Liver (tissue), 9 donors: ENCODE data around the gene HOXD4. TPM values are rescaled to one million over a fixed set of nuclear protein-coding genes. Genes with fewer than 3 reads are reported as not detected.

ENCODE experiments used
- DNase-seq: peaks from one replicate; pipeline ENCODE4 v3.0.0-alpha.2; 2017; ENCODE audit warnings: low spot score
- H3K27ac ChIP-seq, 2 donors: one replicate each; pipeline ENCODE4 v1.7.0; 2013; ENCODE audit warnings: inconsistent platforms in 2 of 2, low read length in 2 of 2, control low read depth in 1 of 2, low read depth in 1 of 2, mild to moderate bottlenecking in 1 of 2
- H3K27me3 ChIP-seq, 4 donors: one replicate each; pipeline versions ENCODE4 v1.6.1 to v1.7.0; 2013; ENCODE audit warnings: low read length in 3 of 4, inconsistent platforms in 1 of 4, mild to moderate bottlenecking in 1 of 4, moderate library complexity in 1 of 4; ENCODE audit not compliant: control insufficient read depth in 4 of 4, insufficient read depth in 4 of 4
- H3K36me3 ChIP-seq, 4 donors: one replicate each; pipeline versions ENCODE4 v1.6.1 to v1.7.0; 2013; ENCODE audit warnings: low read length in 3 of 4, mild to moderate bottlenecking in 3 of 4, low read depth in 1 of 4, moderate library complexity in 1 of 4; ENCODE audit not compliant: control insufficient read depth in 4 of 4, insufficient read depth in 3 of 4
- H3K4me1 ChIP-seq, 4 donors: one replicate each; pipeline versions ENCODE4 v1.6.1 to v1.7.0; 2013; ENCODE audit warnings: low read length in 3 of 4, mild to moderate bottlenecking in 3 of 4, moderate library complexity in 1 of 4; ENCODE audit not compliant: control insufficient read depth in 4 of 4, insufficient read depth in 4 of 4
- H3K4me3 ChIP-seq, 3 donors: one replicate each; pipeline versions ENCODE4 v1.6.1 to v1.7.0; 2013; ENCODE audit warnings: low read length in 3 of 3, control low read depth in 1 of 3, low read depth in 1 of 3, mild to moderate bottlenecking in 1 of 3
- H3K9ac ChIP-seq, 2 donors: one replicate each; pipeline ENCODE4 v1.7.0; 2013; ENCODE audit warnings: low read length in 2 of 2, mild to moderate bottlenecking in 2 of 2, moderate library complexity in 2 of 2, control low read depth in 1 of 2, low read depth in 1 of 2
- H3K9me3 ChIP-seq, 4 donors: one replicate each; pipeline versions ENCODE4 v1.6.1 to v1.7.0; 2013; ENCODE audit warnings: low read length in 3 of 4; ENCODE audit not compliant: control insufficient read depth in 4 of 4
- ATF3 ChIP-seq: IDR thresholded peaks from 2 replicates; pipeline ENCODE4 v1.6.1; 2016; ENCODE audit warnings: antibody characterized with exemption
- EGR1 ChIP-seq, 2 donors: IDR thresholded peaks; 2 replicates each; pipeline ENCODE4 v1.6.1; 2016 to 2018; ENCODE audit warnings: antibody characterized with exemption in 2 of 2, low read depth in 2 of 2
- FOXA1 ChIP-seq: IDR thresholded peaks from 2 replicates; pipeline ENCODE4 v1.6.1; 2016; ENCODE audit warnings: antibody characterized with exemption
- FOXA2 ChIP-seq: IDR thresholded peaks from 2 replicates; pipeline ENCODE4 v1.6.1; 2016; ENCODE audit warnings: antibody characterized with exemption
- GABPA ChIP-seq, 2 donors: IDR thresholded peaks in 1 of 2; conservative IDR thresholded peaks in 1 of 2; 2 replicates each; pipeline ENCODE4 v1.6.1; 2016; ENCODE audit warnings: antibody characterized with exemption in 2 of 2, mild to moderate bottlenecking in 1 of 2, moderate library complexity in 1 of 2
- HNF4G ChIP-seq: IDR thresholded peaks from 2 replicates; pipeline ENCODE4 v1.6.1; 2016; ENCODE audit warnings: antibody characterized with exemption
- JUND ChIP-seq, 2 donors: IDR thresholded peaks; 2 replicates each; pipeline ENCODE4 v1.6.1; 2016; ENCODE audit warnings: antibody characterized with exemption in 2 of 2
- NR2F2 ChIP-seq: IDR thresholded peaks from 2 replicates; pipeline ENCODE4 v1.6.1; 2016; ENCODE audit warnings: antibody characterized with exemption
- RXRA ChIP-seq, 2 donors: IDR thresholded peaks; 2 replicates each; pipeline ENCODE4 v1.6.1; 2017 to 2018; ENCODE audit warnings: antibody characterized with exemption in 2 of 2, mild to moderate bottlenecking in 1 of 2
- SP1 ChIP-seq: IDR thresholded peaks from 2 replicates; pipeline ENCODE4 v1.6.1; 2018; ENCODE audit warnings: antibody characterized with exemption, mild to moderate bottlenecking
- WGBS: extraction: QIAGEN DNeasy Blood & Tissue Kit; methylation state at CpG from one replicate; pipeline ENCODE4 v1.1.7; 2013; 5-methylcytosine and 5-hydroxymethylcytosine counted together
- polyA plus RNA-seq, 2 donors: library from polyadenylated mRNA; stranded (reverse) in 1 of 2; unstranded in 1 of 2; fragments of 200-250 nt in 1 of 2; fragments of >200 nt in 1 of 2; fragmentation: Nextera tagmentation in 1 of 2; extraction: Ambion mirVana in 1 of 2; gene quantifications; one replicate each; pipeline versions ENCODE4 v1.2.1 to v1.2.3, GENCODE V29; 2013 to 2015
- total RNA-seq, 2 donors: library from RNA; depleted of rRNA; stranded (reverse); fragments of >200 nt; gene quantifications; one replicate each; pipeline ENCODE4 v1.2.3, GENCODE V29; 2014
- TF ChIP-seq, protein P1 (sequence below): fragments of 150-350 bp; IDR thresholded peaks from 2 replicates; pipeline ENCODE4 v1.5.1; 2017; ENCODE audit warnings: improper control_type of control experiment, low read depth, low read length; ENCODE audit not compliant: missing input control
- TF ChIP-seq, protein P2 (sequence below): IDR thresholded peaks from 2 replicates; pipeline ENCODE4 v1.6.1; 2016; ENCODE audit warnings: antibody characterized with exemption
- donor health status: healthy.
- donor health status: healthy.
- donor health status: healthy.
- donor health status: healthy.
- donor health status: healthy.

Gene HOXD4
- total and polyA plus RNA-seq, 4 donors, result not detected

GRCh38 chr2:176118601-176119339 is 32.6 kb upstream of the HOXD4 start:
- H3K4me1 ChIP-seq, result peaks cover 4 to 12% (median 10%) of the 10 kb centered on the region in 4 donors
- no peak overlapping the region for H3K27ac ChIP-seq
- DNase-seq, result no peak
- H3K9me3 ChIP-seq, result peaks cover 0 to 7% (median under 1%) of the 10 kb centered on the region in 4 donors
- TF ChIP-seq, protein P1, sequence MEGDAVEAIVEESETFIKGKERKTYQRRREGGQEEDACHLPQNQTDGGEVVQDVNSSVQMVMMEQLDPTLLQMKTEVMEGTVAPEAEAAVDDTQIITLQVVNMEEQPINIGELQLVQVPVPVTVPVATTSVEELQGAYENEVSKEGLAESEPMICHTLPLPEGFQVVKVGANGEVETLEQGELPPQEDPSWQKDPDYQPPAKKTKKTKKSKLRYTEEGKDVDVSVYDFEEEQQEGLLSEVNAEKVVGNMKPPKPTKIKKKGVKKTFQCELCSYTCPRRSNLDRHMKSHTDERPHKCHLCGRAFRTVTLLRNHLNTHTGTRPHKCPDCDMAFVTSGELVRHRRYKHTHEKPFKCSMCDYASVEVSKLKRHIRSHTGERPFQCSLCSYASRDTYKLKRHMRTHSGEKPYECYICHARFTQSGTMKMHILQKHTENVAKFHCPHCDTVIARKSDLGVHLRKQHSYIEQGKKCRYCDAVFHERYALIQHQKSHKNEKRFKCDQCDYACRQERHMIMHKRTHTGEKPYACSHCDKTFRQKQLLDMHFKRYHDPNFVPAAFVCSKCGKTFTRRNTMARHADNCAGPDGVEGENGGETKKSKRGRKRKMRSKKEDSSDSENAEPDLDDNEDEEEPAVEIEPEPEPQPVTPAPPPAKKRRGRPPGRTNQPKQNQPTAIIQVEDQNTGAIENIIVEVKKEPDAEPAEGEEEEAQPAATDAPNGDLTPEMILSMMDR, result peak; percentile 9
- TF ChIP-seq FOXA1, result no peak
- H3K9ac ChIP-seq, result no peak overlapping the region
- peaks cover 21 to 41% (median 37%) of the 10 kb centered on the region in 4 donors for H3K27me3 ChIP-seq
- no peaks in the 10 kb centered on the region for H3K36me3 ChIP-seq
- no peak overlapping the region for H3K4me3 ChIP-seq
- 13% methylated on average over 24 of the region's 24 CpGs for WGBS

DNA sequence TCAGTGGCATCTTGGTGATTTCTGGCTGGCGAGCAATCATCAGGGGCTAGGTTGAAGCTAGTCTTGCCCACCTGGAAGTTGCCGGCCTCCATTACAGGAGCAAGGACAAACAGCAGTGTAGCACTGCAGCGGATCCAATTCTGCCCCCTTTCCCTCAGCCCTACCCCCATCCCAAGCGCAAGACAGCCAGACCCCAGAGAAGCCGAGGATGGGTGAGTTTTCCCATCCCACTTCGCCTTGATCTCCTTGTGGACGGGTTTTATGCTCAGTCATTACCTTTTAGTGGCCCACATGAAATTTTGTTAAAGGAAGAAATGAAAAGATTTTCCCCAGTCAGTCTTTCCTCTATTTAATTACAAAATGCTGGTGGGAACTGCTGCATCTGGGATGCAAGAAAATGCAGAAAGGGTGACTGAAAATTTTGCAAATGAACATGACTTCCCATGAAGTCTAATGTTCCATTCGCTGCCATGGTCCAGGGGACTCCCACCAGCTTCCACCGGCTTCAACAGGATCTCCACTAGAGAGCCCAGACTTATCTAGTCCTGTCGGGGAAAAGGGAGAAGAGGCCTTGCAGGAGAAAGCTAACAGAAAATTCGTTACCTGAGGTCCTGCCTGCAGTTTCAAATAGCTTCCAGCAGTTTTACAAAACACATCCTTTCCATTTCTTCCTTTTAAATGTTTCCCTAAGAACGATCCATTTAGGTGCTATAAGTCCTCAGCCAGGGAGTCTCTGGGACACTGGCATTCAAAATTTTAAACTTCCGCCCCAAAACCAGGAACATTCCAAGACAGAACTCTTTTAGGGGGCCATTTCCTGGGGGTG is 30.8 kb upstream of the HOXD4 start:
- Histone ChIP-seq H3K9me3 (peaks cover 0 to 7% (median under 1%) of the 10 kb centered on the region in 4 donors), H3K9ac (no peak overlapping the region), H3K27ac (no peak overlapping the region), H3K4me1 (peaks cover 4 to 12% (median 10%) of the 10 kb centered on the region in 4 donors), H3K4me3 (no peak overlapping the region), H3K36me3 (no peaks in the 10 kb centered on the region), H3K27me3 (peaks cover 21 to 42% (median 38%) of the 10 kb centered on the region in 4 donors)
- DNase-seq, result no peak
- no peak for TF ChIP-seq RXRA (IDR thresholded peaks at IDR 0.05)
- TF ChIP-seq GABPA (IDR thresholded peaks at IDR 0.05 in 1 of 2, conservative IDR thresholded peaks at IDR 0.05 in 1 of 2), result no peak
- no peak for TF ChIP-seq HNF4G
- no peak for TF ChIP-seq NR2F2
- TF ChIP-seq, protein P1, result no peak
- 14% methylated on average over 13 of the region's 13 CpGs for WGBS

DNA sequence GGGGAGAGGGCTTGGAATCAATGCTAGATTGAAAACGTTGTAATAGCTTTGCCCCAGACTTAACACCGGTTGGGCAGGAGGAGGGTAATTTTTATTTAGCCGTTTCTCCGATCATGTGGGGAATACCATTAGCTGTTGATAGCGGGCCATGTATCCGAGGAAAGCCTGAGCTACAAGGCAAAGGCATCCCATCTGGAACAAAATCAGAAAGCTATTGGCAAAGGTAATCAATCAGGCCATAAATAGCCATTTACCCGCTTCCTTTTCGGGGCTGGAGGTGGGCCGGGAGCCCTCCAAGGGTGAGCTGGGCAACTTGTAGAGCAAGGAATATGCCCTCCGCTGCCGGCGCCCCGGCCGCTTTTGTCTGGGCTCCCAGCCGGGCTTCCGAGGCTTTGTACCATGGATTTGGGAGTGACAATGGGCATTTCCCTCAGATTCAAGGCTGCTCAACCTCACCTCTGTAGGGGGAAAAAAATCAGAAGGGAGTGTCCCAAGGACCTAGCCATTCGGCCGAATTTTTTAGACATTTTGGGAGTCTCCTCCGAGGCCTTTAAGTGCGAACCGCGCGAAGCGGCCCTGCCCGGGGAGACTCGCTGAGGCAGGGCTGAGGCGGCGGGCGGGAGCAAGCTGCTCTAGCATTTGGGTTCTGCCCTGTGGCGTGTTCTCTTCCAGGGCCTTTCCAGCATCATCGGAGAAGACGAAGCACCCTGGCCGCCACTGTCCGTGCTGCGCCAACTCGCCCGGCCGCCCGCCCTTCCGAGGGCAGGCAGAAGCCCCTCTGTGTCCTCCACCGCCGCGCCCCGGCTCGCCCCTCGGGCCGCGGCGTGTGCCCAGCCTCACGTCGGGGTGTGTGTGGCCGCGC is 29.9 kb upstream of the HOXD4 start:
- no peak overlapping the region for H3K4me3 ChIP-seq
- H3K9ac ChIP-seq, result no peak overlapping the region
- H3K4me1 ChIP-seq, result peaks cover 4 to 10% (median 9%) of the 10 kb centered on the region in 4 donors
- peaks cover 0 to 7% (median under 1%) of the 10 kb centered on the region in 4 donors for H3K9me3 ChIP-seq
- H3K36me3 ChIP-seq, result no peaks in the 10 kb centered on the region
- 15% methylated on average over 53 of the region's 53 CpGs for WGBS
- H3K27ac ChIP-seq, result no peak overlapping the region
- H3K27me3 ChIP-seq, result peaks cover 21 to 48% (median 35%) of the 10 kb centered on the region in 4 donors
- no peak for DNase-seq
- TF ChIP-seq, protein P1, result no peak
- TF ChIP-seq HNF4G (no peak), SP1 (no peak), ATF3 (no peak), FOXA2 (no peak), EGR1 (IDR thresholded peaks at IDR 0.05; ENCODE audit: low read depth in 2 of 2) (no peak), GABPA (IDR thresholded peaks at IDR 0.05 in 1 of 2, conservative IDR thresholded peaks at IDR 0.05 in 1 of 2) (no peak), FOXA1 (no peak), JUND (IDR thresholded peaks at IDR 0.05) (no peak)
- TF ChIP-seq, protein P2, sequence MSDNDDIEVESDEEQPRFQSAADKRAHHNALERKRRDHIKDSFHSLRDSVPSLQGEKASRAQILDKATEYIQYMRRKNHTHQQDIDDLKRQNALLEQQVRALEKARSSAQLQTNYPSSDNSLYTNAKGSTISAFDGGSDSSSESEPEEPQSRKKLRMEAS, result no peak
